Measurements from ENCODE around the gene GALNT17.

GALNT17 gene

DNA sequence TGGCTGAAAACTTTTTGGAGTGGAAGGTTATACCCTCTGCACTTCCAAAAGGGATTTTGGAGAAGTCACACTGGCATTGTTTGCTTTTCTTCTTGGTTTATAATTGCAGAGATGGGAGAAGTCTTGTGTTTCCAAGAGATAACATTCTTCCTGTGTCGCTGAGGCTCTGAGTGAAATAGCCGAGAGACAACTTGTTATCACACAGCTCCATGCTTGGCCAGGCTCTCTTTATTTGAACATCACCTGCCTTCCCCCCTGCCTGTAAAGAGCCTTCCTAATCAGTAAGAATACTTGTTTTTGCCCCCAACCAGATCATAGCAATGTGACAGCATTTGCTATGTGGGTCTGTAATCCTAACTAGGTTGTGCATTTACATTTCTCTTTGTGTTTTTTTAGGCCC, 270.7 kb downstream of the GALNT17 start:
- no peak for DNase-seq (ENCODE audit: low spot score)

DNA sequence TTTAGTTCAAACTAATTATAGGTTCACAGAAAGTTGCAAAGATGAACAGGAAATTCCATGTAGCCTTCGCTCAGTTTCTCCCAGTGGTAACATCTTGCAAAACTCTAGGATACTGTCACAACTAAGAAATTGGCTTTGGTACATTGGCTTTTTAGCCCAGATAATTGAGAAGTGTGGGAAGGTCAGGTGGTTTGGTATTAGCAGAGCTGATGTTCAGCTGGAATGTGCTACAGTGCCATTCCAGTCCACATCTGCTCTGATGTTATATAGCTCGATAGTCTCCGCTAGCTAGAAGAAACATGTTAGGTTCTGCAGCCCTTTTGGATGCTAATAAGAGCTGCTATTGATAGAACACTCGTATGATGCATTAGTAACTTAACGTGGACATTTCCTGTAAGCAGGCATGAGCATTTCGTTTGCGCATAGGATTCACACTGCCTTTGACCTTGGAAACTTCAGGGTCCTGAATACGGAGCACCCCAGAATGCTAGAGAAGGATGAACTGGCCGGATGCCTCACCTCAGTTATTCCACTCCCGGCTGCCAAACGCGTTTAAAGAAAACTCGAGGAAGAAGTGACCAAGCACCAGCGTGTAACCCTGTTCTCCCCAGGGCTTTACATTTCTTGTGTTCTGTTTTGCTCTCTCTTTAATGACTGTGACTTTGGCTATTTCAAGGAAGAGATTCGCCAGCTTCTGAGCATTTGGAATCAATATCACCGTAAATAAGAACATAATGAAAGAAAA, 271.4 kb downstream of the GALNT17 start:
- DNase-seq (ENCODE audit: low spot score): no peak

DNA sequence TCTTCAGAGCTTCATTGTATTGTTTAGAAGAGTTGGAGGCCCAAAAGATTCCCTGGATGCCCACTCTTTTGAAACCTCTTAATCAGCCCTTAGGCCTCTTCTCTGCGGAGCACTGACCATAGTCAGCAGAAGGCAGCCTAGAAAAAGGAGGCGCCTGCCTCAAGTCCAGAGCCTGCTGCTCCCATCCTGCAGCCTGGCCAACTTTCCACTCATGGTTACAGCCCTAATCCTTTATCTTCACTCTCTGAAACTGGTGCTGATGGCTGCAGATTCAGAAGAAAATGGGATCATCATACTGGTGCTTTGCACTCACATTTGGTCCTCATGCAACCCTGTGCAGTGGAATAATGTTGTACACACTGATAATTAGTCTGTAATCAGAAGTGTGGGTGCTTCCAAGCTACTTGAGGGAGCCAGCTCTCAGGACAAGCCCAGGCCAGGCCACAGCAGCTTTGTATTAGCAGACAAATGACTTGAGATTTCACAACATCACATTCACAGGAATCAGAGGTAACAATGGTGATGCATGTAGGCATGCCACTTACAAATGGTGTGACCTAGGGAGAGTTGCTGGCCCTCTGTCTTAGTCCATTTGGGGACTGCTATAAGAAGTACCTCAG, 272.9 kb downstream of the GALNT17 start:
- no peak for DNase-seq (ENCODE audit: low spot score)

GRCh38 chr7:71408271-71408670, 276.3 kb downstream of the GALNT17 start:
- no peak for DNase-seq (ENCODE audit: low spot score)

DNA sequence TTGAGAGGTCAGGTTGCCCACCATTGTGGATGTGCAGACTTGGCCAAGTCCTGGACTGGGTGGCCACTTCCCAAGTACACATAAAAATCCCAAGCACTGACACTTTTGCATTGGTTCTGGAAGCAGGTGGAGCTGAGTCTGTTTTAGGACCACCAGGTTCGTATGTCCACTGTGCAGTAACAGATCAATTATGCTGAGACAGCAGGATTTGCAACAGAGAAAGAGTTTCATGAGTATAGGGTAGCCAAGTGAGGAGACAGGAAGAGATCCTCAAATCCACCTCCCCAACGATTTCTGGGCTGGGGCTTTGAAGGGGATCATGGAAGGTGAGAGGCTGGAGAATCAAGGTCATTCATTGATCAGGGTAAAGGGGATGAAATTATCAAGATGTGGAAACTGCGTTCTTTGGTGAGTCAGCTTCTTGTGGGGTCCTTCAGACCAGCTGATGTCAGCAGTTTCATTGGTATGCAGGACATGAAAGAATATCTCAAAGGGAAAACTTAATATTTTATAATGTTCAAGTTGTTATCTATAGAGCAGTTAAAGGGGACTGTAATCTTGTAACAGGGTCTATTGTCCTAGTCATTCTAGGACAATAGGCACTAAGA, 277.7 kb downstream of the GALNT17 start:
- no peak for DNase-seq (ENCODE audit: low spot score)

DNA sequence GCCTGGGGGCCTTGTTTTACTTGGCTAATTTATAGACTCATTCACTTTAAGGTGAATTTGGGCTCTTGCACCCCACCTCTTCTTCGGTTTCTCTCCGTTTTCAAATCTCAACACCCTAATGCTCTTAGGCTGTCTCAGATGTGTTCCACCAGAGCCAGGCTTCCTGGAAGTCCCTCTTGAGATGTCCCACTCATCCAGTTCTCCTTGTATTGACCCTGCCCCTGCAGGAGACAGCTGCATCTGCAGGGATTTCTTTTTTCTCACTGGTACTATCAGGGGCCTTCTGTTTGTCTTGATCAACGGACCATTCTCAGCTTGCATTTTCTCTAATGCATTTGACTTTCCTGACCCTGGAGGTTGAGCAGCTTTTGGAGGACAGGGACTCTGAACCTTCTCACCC, 279.5 kb downstream of the GALNT17 start:
- DNase-seq (ENCODE audit: low spot score): no peak

- DNase-seq (ENCODE audit: low spot score): peak; percentile 16
Measured at GRCh38 chr7:71414490-71414889, 282.5 kb downstream of the GALNT17 start.

DNA sequence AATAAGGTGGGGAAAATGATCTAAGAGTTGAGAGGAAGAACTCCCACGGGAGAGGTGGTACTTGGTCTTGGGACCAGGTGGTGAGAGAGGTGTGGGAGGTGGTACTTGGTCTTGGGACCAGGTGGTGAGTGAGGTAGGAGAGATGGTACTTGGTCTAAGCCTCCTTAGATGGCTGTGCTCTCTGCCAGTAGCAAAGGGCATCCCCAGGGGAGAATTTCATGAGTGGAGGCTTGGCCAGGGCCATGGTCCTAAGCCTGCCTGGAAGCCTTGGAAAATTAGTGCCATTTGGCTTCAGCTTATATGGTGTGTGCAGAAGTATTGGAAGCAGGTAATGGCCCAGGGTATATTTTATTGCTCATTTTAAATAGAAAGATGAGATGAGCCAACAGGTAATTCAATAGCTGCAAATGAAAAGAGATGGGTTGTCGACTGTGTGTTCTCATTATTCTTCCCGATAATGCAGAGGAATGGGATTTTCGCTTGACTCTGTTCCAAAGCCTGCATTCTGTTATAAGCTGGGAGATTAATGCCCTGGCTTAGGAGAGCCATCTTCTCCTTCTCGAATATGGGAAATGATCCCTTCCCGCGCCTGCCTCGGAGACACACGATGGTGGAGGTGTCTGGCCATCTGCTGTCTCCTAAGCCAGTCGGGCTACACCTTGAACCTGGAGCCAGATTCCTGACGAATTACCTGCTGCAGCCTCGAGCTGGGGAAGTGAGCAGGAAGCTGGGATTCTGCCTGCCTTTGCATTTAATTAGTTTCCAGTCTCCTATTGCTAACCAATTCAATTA, 287.8 kb downstream of the GALNT17 start:
- DNase-seq (ENCODE audit: low spot score): no peak

DNA sequence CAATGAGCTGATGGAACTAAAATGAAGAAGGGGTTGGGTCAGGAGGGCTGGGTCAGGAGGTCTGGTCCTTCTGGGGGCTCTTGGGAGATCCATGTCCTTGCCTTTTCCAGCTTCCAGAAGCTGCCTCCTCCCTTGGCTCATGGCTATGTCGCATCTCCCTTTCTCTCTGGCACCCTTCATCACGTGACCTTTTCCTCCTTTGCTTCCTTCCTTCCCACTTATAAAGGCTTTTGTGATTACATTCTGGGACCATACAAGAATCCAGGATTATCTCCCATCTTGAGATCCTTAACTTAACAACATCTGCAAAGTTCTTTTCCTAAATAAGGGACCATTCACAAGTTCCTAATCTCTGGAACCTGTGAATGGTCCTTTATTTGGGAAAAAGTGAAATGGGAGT, 290.2 kb downstream of the GALNT17 start:
- no peak for DNase-seq (ENCODE audit: low spot score)

DNA sequence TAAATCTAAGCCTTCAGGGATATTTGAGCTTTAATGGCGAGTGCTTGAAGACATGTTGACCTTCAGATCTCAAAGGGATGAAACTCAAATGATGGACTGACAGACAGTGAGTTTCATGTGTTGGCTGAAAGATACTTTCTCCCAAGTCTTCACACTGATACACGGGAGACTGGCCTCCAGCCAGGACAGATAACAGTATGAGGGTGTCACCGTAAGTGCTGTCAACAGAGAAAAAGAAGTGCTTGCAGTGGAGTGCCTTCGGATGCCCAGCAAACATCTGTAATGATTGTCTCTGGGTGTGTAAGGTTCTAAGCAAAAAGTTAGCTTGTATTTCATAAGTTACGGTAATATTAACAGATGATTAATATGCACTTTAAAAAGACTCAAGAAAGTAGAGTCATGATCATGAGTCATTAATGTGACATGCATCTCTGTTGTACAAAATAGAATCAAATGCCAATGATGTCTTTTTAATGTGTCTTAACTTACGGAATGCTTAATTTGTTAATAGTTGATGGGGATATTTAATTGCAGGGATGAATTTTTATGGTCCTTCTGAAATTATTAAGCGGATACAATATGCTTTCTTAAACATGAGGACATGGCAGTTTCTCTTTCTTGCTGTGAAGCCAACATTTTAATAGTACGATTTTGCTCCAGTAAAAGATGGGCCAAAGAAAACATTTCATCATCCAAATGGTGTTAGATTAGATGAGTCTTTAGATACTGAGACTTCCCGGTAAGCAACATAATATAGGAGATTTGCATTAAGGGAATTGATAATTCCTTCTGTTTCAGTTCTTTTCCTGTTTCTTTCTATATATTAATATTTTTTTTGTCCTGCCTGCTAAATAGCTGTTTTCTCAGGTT, 292.5 kb downstream of the GALNT17 start:
- no peak for DNase-seq (ENCODE audit: low spot score)

- no peak for DNase-seq (ENCODE audit: low spot score)
Measured at GRCh38 chr7:71429083-71429482, 297.1 kb downstream of the GALNT17 start.

- DNase-seq (ENCODE audit: low spot score): no peak
Measured at GRCh38 chr7:71430246-71430645, 298.3 kb downstream of the GALNT17 start.

DNA sequence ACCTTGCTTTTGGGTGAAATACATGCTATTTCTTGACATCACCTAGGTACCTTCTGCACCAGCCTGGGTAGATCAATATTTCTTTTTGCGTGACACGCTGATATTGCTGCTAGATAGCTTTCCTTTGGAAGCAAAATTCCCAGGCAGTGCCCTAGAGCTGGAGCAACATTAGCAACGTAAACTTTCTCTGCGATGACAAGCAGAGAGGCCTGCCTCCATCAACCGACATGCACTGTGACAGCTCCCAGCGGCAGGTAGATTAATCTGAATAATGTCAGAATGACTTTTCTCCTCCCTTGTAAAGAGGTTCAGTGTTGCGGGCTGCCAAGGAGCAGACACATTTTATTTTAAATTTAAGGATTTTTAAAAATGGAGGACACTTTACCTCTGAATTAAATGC, 307.4 kb downstream of the GALNT17 start:
- no peak for DNase-seq (ENCODE audit: low spot score)

DNA sequence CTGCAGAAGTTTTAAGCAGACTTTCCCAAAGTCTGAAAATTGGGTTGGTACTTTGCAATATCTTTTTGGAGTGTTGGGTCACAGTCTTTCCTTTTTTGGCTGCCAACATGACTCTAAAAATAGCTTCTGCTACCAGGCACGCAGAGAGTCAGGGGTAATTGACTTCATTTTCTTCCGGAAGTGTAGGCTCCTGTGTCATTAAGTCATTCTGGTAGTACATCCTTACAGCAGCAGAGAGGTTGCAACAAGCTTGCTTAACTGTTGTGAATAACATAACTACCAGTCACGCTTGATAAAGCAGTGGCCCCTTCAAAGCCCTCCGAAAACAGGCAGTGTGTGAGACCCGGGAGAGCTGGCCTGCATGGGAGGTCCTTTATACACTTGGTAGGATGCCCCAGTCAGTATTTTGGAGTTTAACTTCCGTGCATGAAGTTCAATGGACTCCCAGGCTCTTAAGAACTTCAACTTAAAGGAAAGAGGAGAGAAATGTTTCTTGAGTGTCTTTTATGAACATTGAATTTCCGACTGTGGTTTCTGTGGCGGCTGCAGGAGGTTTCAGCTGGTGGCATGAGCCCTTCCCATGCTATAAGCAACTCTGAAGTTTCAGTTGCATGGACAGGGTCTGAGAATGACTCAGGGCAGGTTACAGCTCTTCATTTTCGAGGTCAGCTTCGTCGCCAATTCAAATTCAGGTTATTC, 310.7 kb downstream of the GALNT17 start:
- DNase-seq (ENCODE audit: low spot score): no peak

- no peak for DNase-seq (ENCODE audit: low spot score)
Measured at GRCh38 chr7:71443191-71443530, 311.2 kb downstream of the GALNT17 start.

GRCh38 chr7:71444130-71444529, 312.2 kb downstream of the GALNT17 start:
- no peak for DNase-seq (ENCODE audit: low spot score)

GRCh38 chr7:71453630-71454029, 321.7 kb downstream of the GALNT17 start:
- DNase-seq (ENCODE audit: low spot score): no peak

GRCh38 chr7:71454981-71455380, 323.0 kb downstream of the GALNT17 start:
- no peak for DNase-seq (ENCODE audit: low spot score)

- DNase-seq (ENCODE audit: low spot score): no peak
Measured at GRCh38 chr7:71457021-71457420, 325.1 kb downstream of the GALNT17 start.

- DNase-seq (ENCODE audit: low spot score): no peak
Measured at GRCh38 chr7:71457846-71458590, 326.1 kb downstream of the GALNT17 start.
